Panc1 (cell line): ENCODE measurements around the gene ICAM4. TPM values are rescaled to one million over a fixed set of nuclear protein-coding genes. Genes with fewer than 3 reads are reported as not detected.
A peak's percentile ranks its signal among the peaks of the same experiment; 100 is the strongest.

Source experiments
- ATAC-seq: fragments of 200-7000 bp; cut with Tn5 transposase; 2 replicates; pipeline ENCODE4 v1.9.1; 2020; ENCODE audit warnings: mild to moderate bottlenecking, moderate library complexity
- BruUV-seq: library from RNA; stranded (reverse); fragments of 400-500 nt; replicated peaks from 2 replicates; lab custom pipeline; 2021; lab: Mats Ljungman, UMichigan
- CTCF ChIA-PET: fragments of 300-600 bp; sonication (Branson Sonifier 250); formaldehyde crosslinking; loops from one replicate; lab custom pipeline; 2022; ENCODE audit warnings: antibody characterized with exemption; lab: Charles Lee
- POLR2A ChIA-PET: fragments of 300-600 bp; sonication (Branson Sonifier 250); formaldehyde crosslinking; loops from one replicate; lab custom pipeline; 2022; ENCODE audit warnings: antibody characterized with exemption; lab: Charles Lee
- DNase-seq: peaks from one replicate; pipeline ENCODE4 v3.0.0-alpha.2; 2010; ENCODE audit warnings: low read depth, low spot score
- H3K27ac ChIP-seq: 2 replicates; pipeline ENCODE4 v1.5.1; 2011; ENCODE audit warnings: mild to moderate bottlenecking, low read length, inconsistent platforms
- H3K27me3 ChIP-seq: fragments of 200-500 bp; sonication (Bioruptor generic); 2 replicates; pipeline ENCODE4 v1.6.0; 2014; ENCODE audit warnings: low read length, inconsistent platforms; ENCODE audit not compliant: control insufficient read depth, insufficient read depth
- H3K36me3 ChIP-seq: fragments of 200-500 bp; sonication (Bioruptor generic); 2 replicates; pipeline ENCODE4 v1.5.1; 2014; ENCODE audit warnings: inconsistent platforms, mild to moderate bottlenecking, low read length, moderate library complexity; ENCODE audit not compliant: control insufficient read depth, insufficient read depth
- H3K4me1 ChIP-seq: 2 replicates; pipeline ENCODE4 v1.5.1; 2011; ENCODE audit warnings: inconsistent platforms, mild to moderate bottlenecking, low read length, moderate library complexity; ENCODE audit not compliant: control insufficient read depth, insufficient read depth
- H3K4me3 ChIP-seq, 2 experiments: 2 replicates each; pipeline ENCODE4 v1.5.1; 2011 to 2012; ENCODE audit warnings: low read depth in 2 of 2, low read length in 2 of 2, mild to moderate bottlenecking in 2 of 2, inconsistent platforms in 1 of 2, moderate library complexity in 1 of 2
- H3K9me3 ChIP-seq: fragments of 200-500 bp; sonication (Bioruptor generic); 2 replicates; pipeline ENCODE4 v1.5.1; 2014; ENCODE audit warnings: low read depth, mild to moderate bottlenecking, inconsistent platforms, low read length, moderate library complexity; ENCODE audit not compliant: control insufficient read depth, insufficient read depth
- POLR2AphosphoS5 ChIP-seq: IDR thresholded peaks from 2 replicates; pipeline ENCODE4 v1.6.1; 2012; ENCODE audit warnings: mild to moderate bottlenecking, low read depth, low read length, moderate library complexity
- SIN3A ChIP-seq: IDR thresholded peaks from 2 replicates; pipeline ENCODE4 v1.6.1; 2012; ENCODE audit warnings: low read depth, mild to moderate bottlenecking, low read length, moderate library complexity, borderline replicate concordance; ENCODE audit not compliant: insufficient read depth
- TCF7L2 ChIP-seq: IDR thresholded peaks from 2 replicates; pipeline ENCODE4 v1.6.1; 2011; ENCODE audit warnings: mild to moderate bottlenecking, low read depth, low read length, inconsistent platforms
- in situ Hi-C: cut with HindIII; loops from 2 replicates; pipeline ENCODE4 v1.10.0; 2016; ENCODE audit warnings: low sequenced_read_pairs, low pct_unique_long_range_greater_than_20kb
- intact Hi-C: fragments of 100-400 bp; cut with micrococcal nuclease; formaldehyde crosslinking; loops from one replicate; pipeline ENCODE4 v1.10.0; 2022; ENCODE audit not compliant: unreplicated experiment
- total RNA-seq: library from RNA; stranded (reverse); gene quantifications from one replicate; pipeline ENCODE4 v1.2.1, GENCODE V29; 2021; ENCODE audit not compliant: unreplicated experiment
- TF ChIP-seq, protein P1 (sequence below), 2 experiments: IDR thresholded peaks; 2 replicates each; pipeline ENCODE4 v1.6.1; 2011 to 2012; ENCODE audit warnings: low read depth in 2 of 2, control low read depth in 1 of 2, low read length in 1 of 2, mild to moderate bottlenecking in 1 of 2, moderate library complexity in 1 of 2; ENCODE audit not compliant: insufficient read depth in 1 of 2
- TF ChIP-seq, protein P2 (sequence below): fragments of 450-650 bp; IDR thresholded peaks from 2 replicates; pipeline ENCODE4 v1.5.1; 2017; ENCODE audit warnings: mild to moderate bottlenecking

ICAM4 gene
- total RNA-seq, 1 experiment from 2014 or later = 2.8 TPM

DNA sequence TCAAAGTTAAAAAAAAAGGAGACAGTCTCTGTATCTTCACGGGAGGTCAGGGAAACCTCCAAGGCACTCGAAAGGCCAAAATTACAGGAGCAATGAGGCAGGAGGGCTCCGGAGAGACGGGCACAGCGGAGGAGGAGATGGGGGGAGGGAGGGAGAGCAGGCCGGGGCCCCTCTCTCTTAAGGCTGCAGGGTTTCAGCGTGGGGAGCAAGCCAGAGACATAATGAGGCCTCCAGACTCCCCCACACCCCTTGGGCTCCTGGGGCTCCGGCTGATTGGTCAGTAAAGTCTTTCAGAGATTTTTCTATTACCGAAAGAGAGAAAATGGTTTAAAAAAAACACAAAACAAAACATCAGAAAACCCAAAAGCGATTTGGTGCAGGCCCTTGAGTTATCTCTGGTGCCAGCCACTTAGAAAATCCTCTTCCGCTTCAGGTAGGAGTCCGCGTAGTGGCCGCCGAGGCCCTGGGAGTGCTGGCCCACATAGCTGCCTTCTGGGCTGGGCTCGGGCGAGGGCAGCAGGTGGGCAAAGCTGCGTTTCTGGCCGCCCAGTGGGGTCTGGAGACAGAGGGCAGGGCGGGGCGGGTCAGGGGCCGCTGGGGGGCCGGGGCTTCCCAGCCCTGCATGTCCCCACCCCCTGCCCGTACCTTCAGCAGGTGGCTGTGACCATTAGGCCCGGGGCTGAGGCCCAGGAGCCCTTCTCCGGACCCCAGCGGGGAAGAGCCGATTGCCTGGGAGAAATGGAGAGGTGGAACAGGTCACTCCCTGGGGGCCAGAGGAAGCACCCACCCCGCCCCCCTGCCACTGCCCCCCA, 30.5 kb downstream of the ICAM4 start:
- Histone ChIP-seq H3K27me3 (no peaks in the 10 kb centered on the region), H3K27ac (no peak overlapping the region; the same call in 1 of the 2 replicates), H3K36me3 (no peaks in the 10 kb centered on the region; the same call in none of the 2 replicates), H3K4me1 (peaks cover 6% of the 10 kb centered on the region), H3K9me3 (no peaks in the 10 kb centered on the region), H3K4me3 (no peak overlapping the region)
- TF ChIP-seq, protein P1, sequence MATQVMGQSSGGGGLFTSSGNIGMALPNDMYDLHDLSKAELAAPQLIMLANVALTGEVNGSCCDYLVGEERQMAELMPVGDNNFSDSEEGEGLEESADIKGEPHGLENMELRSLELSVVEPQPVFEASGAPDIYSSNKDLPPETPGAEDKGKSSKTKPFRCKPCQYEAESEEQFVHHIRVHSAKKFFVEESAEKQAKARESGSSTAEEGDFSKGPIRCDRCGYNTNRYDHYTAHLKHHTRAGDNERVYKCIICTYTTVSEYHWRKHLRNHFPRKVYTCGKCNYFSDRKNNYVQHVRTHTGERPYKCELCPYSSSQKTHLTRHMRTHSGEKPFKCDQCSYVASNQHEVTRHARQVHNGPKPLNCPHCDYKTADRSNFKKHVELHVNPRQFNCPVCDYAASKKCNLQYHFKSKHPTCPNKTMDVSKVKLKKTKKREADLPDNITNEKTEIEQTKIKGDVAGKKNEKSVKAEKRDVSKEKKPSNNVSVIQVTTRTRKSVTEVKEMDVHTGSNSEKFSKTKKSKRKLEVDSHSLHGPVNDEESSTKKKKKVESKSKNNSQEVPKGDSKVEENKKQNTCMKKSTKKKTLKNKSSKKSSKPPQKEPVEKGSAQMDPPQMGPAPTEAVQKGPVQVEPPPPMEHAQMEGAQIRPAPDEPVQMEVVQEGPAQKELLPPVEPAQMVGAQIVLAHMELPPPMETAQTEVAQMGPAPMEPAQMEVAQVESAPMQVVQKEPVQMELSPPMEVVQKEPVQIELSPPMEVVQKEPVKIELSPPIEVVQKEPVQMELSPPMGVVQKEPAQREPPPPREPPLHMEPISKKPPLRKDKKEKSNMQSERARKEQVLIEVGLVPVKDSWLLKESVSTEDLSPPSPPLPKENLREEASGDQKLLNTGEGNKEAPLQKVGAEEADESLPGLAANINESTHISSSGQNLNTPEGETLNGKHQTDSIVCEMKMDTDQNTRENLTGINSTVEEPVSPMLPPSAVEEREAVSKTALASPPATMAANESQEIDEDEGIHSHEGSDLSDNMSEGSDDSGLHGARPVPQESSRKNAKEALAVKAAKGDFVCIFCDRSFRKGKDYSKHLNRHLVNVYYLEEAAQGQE (IDR thresholded peaks at IDR 0.05; ENCODE audit: insufficient read depth in 1 of 2, low read depth in 2 of 2, low read length in 1 of 2) = no peak
- TF ChIP-seq TCF7L2 (no peak), SIN3A (no peak), POLR2AphosphoS5 (no peak)
- TF ChIP-seq, protein P2, sequence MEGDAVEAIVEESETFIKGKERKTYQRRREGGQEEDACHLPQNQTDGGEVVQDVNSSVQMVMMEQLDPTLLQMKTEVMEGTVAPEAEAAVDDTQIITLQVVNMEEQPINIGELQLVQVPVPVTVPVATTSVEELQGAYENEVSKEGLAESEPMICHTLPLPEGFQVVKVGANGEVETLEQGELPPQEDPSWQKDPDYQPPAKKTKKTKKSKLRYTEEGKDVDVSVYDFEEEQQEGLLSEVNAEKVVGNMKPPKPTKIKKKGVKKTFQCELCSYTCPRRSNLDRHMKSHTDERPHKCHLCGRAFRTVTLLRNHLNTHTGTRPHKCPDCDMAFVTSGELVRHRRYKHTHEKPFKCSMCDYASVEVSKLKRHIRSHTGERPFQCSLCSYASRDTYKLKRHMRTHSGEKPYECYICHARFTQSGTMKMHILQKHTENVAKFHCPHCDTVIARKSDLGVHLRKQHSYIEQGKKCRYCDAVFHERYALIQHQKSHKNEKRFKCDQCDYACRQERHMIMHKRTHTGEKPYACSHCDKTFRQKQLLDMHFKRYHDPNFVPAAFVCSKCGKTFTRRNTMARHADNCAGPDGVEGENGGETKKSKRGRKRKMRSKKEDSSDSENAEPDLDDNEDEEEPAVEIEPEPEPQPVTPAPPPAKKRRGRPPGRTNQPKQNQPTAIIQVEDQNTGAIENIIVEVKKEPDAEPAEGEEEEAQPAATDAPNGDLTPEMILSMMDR = no peak
- no peak for DNase-seq
- BruUV-seq = TSS peak; percentile 70
- CTCF ChIA-PET = interaction anchor here (0.6 to 0.7 kb wide), 2 partner anchors 34 to 381 kb away, joined by 3 to 7 read pairs; partner anchors contain the start of gene OLFM2
- intact Hi-C loops (no loop called here), in situ Hi-C loops (no loop called here)
- POLR2A ChIA-PET = no interaction called here
- ATAC-seq = no peak

DNA sequence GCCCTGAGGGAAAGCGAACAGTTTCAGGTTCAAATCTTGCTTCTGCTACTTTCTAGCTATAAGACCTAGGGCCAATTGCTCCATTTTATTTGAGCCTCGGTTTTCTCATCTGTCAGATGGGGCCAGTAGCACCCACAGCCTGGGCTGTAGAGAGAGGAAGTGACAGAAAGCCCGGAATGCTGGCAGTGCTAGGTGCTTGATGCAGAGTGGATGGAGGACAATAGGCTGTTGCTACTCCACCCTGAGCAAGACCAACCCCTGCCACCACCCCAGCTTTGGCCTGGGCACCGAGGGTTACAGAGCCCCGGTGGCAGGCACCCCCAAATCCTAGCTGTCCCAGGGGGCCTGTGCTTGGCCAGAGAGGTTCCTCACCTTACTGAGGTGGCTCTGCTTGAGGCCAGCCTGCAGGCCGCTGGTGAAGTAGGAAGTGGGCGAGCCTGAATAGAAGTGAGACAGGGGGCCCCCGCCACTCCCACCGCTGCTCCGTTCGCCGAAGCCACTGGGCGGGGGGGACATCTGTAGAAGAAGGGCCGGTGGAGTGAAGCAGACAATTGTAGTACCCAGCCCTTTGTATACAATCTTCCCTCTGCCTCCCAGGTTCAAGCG, 31.2 kb downstream of the ICAM4 start:
- ChIA-PET CTCF (interaction anchor here (0.6 to 0.7 kb wide), 2 partner anchors 35 to 382 kb away, joined by 3 to 7 read pairs; partner anchors contain the start of gene OLFM2), POLR2A (no interaction called here)
- DNase-seq = no peak
- ATAC-seq = no peak
- Histone ChIP-seq H3K4me3 (no peak overlapping the region), H3K27ac (no peak overlapping the region), H3K9me3 (no peaks in the 10 kb centered on the region), H3K27me3 (no peaks in the 10 kb centered on the region), H3K4me1 (peaks cover 6% of the 10 kb centered on the region), H3K36me3 (no peaks in the 10 kb centered on the region; the same call in none of the 2 replicates)
- BruUV-seq = no TSS peak
- TF ChIP-seq, protein P2 = no peak
- TF ChIP-seq SIN3A (no peak), POLR2AphosphoS5 (no peak), TCF7L2 (no peak)
- TF ChIP-seq, protein P1 (IDR thresholded peaks at IDR 0.05; ENCODE audit: insufficient read depth in 1 of 2, low read depth in 2 of 2, low read length in 1 of 2) = no peak
- in situ Hi-C loops = no loop called here
- intact Hi-C loops = no loop called here
